ENCODE measurements around the gene GABRA5.
"Not testable (repeated sequence)": the region's sequence is repeated elsewhere in the genome, so short reads cannot be mapped to it uniquely, and the experiment has no call there.

Gene GABRA5

GRCh38 chr15:26866298-26867199 is at the start of gene GABRA5:
Gene GABRA5, plus strand, starts transcription at chr15:26867062. Its CDS starts 2,187 bp downstream, at chr15:26869249.
- no peak for DNase-seq (ENCODE audit: low read depth in 2 of 2)

- not testable (repeated sequence) for DNase-seq (ENCODE audit: low read depth in 2 of 2)
Measured at GRCh38 chr15:26831191-26831590, 35.7 kb upstream of the GABRA5 start.

- DNase-seq (ENCODE audit: low read depth in 2 of 2) = no peak
Measured at GRCh38 chr15:26831951-26832350, 34.9 kb upstream of the GABRA5 start.

- DNase-seq (ENCODE audit: low read depth in 2 of 2) = no peak
Measured at GRCh38 chr15:26838742-26839460, 28.0 kb upstream of the GABRA5 start.

- no peak for DNase-seq (ENCODE audit: low read depth in 2 of 2)
Measured at GRCh38 chr15:26841514-26841913, 25.3 kb upstream of the GABRA5 start.

- no peak for DNase-seq (ENCODE audit: low read depth in 2 of 2)
Measured at GRCh38 chr15:26841941-26842340, 24.9 kb upstream of the GABRA5 start.

GRCh38 chr15:26842391-26842790 is 24.5 kb upstream of the GABRA5 start:
- DNase-seq (ENCODE audit: low read depth in 2 of 2) = no peak

- DNase-seq (ENCODE audit: low read depth in 2 of 2) = no peak
Measured at GRCh38 chr15:26844901-26845300, 22.0 kb upstream of the GABRA5 start.

GRCh38 chr15:26848498-26848897 is 18.4 kb upstream of the GABRA5 start:
- no peak for DNase-seq (ENCODE audit: low read depth in 2 of 2)

GRCh38 chr15:26850161-26850560 is 16.7 kb upstream of the GABRA5 start:
- DNase-seq (ENCODE audit: low read depth in 2 of 2) = no peak

- DNase-seq (ENCODE audit: low read depth in 2 of 2) = no peak
Measured at GRCh38 chr15:26852980-26853379, 13.9 kb upstream of the GABRA5 start.

- no peak for DNase-seq (ENCODE audit: low read depth in 2 of 2)
Measured at GRCh38 chr15:26854435-26854834, 12.4 kb upstream of the GABRA5 start.

- DNase-seq (ENCODE audit: low read depth in 2 of 2) = no peak
Measured at GRCh38 chr15:26864664-26865191, 2.1 kb upstream of the GABRA5 start.

GRCh38 chr15:26867200-26868007 is 542 bp downstream of the GABRA5 start:
- DNase-seq (ENCODE audit: low read depth in 2 of 2) = no peak

GRCh38 chr15:26868029-26868685 is 1.3 kb downstream of the GABRA5 start:
- no peak for DNase-seq (ENCODE audit: low read depth in 2 of 2)

GRCh38 chr15:26869628-26870027 is 2.8 kb downstream of the GABRA5 start:
- DNase-seq (ENCODE audit: low read depth in 2 of 2) = no peak

- no peak for DNase-seq (ENCODE audit: low read depth in 2 of 2)
Measured at GRCh38 chr15:26870346-26870745, 3.5 kb downstream of the GABRA5 start.

GRCh38 chr15:26872206-26872605 is 5.3 kb downstream of the GABRA5 start:
- DNase-seq (ENCODE audit: low read depth in 2 of 2) = no peak

- no peak for DNase-seq (ENCODE audit: low read depth in 2 of 2)
Measured at GRCh38 chr15:26873846-26874245, 7.0 kb downstream of the GABRA5 start.

GRCh38 chr15:26874774-26875475 is 8.1 kb downstream of the GABRA5 start:
- DNase-seq (ENCODE audit: low read depth in 2 of 2) = no peak

- no peak for DNase-seq (ENCODE audit: low read depth in 2 of 2)
Measured at GRCh38 chr15:26875476-26875850, 8.6 kb downstream of the GABRA5 start.
